NCI-H1694 treated with DMSO at 0.1 percent for 48 hours (cell line): Measurements from ENCODE around the gene CFAP298.
"Not testable (repeated sequence)": the region's sequence is repeated elsewhere in the genome, so short reads cannot be mapped to it uniquely, and the experiment has no call there.

Experiments used
- DNase-seq: peaks from one replicate; lab custom pipeline; 2025; lab: John Stamatoyannopoulos, UW

Gene CFAP298

GRCh38 chr21:32612075-32612998 is at the start of gene CFAP298:
Gene CFAP298 (minus strand): TSS chr21:32612377. CDS start chr21:32612243, 134 bp downstream.
- DNase-seq, result peak; percentile 93

DNA sequence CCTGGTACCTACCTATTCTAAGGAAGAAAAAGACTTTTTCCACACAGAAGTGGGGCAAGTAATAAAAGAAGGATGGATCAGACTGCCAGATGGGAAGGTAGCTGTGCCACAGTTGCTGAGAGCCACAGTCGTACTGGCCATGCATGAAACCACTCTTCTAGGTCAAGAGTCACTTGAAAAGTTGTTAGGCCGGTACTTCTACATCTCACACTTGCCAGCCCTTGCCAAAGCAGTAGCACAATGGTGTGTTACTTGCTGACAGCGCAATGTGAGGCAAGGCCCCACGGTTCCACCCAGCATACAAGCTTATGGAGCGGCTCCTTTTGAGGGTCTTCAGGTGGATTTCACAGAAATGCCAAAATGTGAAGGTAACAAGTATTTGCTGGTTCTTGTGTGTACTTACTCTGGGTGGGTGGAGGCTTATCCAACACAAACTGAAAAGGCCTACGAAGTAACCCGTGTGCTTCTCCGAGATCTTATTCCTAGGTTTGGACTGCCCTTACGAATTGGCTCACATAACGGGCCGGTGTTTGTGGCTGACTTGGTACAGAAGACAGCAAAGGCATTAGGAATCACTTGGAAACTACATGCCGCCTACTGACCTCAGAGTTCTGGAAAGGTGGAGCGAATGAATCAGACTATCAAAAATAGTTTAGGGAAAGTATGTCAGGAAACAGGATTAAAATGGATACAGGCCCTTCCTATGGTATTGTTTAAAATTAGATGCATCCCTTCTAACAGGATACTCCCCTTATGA is 49.0 kb upstream of the CFAP298 start:
- DNase-seq, result not testable (repeated sequence)

DNA sequence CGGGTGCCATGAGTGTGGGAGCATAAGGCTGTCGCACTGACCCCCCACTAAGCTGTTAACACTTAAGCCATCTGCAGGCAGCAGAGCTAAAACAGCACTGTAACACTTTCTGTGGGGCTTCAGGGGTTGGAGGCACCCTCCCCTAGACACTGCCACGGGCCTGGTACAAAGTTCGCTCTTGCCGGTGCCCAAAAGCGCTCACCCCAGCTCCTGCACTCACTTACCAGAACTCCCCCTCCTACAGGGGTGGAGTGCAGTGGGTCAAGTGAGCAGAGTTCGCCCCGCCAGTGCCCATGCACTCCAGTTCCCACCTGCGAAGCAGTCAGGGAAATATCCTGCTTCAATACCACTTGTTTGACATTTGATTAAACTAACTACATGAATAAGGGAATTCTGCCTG is 46.3 kb upstream of the CFAP298 start:
- no peak for DNase-seq

DNA sequence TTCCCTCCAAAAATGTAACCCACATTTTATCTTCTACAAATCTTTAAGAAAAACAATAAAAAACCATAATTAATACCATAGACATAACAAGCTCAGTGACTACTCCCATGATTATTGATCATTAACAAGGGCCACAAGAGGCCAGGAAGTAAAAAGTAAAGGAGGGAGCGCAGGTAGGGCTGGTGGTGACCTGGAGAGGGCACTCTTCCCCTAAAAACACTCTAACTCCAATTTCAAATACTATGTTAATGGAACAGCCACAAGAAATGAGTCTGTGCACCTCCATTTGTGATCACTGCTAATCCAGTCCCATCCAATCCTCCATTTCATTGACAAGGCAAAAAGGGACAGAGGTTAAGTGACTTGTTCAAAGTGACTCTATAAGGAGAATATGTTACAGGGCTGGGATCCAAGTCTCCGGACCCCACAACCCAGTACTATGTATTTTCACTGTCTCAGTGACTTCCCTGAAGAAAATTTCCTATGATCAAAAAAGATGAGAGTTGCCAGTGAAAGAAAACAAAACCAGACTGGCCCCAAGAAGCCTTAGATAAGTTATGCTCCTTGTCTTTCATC is 41.2 kb upstream of the CFAP298 start:
- peak; percentile 66 for DNase-seq

- no peak for DNase-seq
Measured at GRCh38 chr21:32648165-32648564, 36.0 kb upstream of the CFAP298 start.

- DNase-seq, result no peak
Measured at GRCh38 chr21:32645261-32646182, 33.3 kb upstream of the CFAP298 start.

- DNase-seq, result no peak
Measured at GRCh38 chr21:32641710-32642698, 29.8 kb upstream of the CFAP298 start.

- no peak for DNase-seq
Measured at GRCh38 chr21:32626621-32627196, 14.5 kb upstream of the CFAP298 start.

DNA sequence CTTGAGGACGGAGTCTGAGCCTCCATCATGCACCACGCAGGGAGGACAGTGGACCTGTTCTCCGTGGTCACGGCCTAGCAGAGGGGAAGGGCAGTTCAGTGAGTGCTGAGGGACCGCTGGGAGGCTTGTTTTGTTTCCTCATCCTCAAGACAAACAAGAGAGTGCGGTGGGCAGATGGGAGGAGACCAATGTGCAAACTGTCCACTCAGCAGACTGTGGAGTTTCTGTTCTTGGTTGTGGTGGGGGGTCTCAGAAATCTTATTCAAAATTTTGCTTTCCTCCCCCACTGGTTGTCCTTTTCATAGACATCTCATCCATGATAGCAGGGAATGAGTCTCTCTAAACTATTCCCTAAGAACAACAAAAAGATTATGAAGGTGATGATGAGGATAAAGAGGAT is 6.0 kb upstream of the CFAP298 start:
- DNase-seq, result not testable (repeated sequence)

DNA sequence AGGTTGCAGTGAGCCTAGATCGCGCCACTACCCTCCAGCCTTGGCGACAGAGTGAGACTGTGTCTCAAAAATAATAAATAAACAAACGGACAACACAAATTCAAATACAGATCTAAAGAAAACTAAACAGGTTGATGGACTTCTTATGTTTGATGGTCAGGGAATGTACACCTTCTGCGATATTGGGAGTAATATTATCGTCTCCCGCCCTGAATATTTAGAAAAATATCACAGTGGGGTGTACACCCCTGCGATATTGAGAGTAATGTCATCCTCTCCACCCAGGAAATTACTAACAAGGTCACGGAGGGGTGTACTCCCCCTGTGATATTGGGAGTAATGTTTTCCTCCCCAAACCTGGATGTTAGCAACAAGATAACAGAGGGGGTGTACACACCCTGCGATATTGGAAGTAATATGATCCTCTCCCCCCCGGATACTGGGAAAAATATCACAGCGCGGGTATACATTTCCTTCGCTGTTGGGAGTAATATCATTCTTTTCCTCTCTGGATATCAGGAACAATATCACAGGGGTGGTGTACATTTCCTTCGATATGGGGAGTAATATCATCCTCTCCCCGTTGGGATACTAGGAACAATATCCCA is 1.4 kb upstream of the CFAP298 start:
- DNase-seq, result no peak

GRCh38 chr21:32612999-32613337 is 791 bp upstream of the CFAP298 start:
- DNase-seq, result no peak

- no peak for DNase-seq
Measured at GRCh38 chr21:32611471-32611997, 643 bp downstream of the CFAP298 start.

GRCh38 chr21:32610940-32611339 is 1.2 kb downstream of the CFAP298 start:
- DNase-seq, result not testable (repeated sequence)

GRCh38 chr21:32608851-32609250 is 3.3 kb downstream of the CFAP298 start:
- no peak for DNase-seq

GRCh38 chr21:32605469-32605868 is 6.7 kb downstream of the CFAP298 start:
- DNase-seq, result no peak

GRCh38 chr21:32604464-32604863 is 7.7 kb downstream of the CFAP298 start:
- DNase-seq, result peak; percentile 68

DNA sequence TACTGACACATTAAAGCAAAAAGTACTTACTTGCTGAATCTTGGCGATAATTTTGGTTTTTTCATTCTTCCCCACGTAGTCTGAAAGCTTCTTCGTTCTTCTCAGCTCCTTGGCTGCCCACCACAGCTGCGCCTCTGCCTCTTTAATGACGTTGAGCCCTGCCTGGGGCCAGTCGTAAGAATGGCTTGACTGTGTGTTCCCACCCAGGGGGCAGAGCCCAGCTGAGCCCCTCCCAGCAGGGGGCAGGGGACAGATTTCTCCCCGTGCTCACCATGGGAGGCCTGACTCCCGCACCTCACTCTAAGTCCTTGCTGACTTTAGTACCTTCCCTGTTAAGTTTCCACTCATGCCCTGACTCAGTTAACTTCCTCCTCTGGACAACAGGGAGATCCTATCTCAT is 9.0 kb downstream of the CFAP298 start:
- DNase-seq, result no peak

- DNase-seq, result no peak
Measured at GRCh38 chr21:32602099-32602498, 10.1 kb downstream of the CFAP298 start.

DNA sequence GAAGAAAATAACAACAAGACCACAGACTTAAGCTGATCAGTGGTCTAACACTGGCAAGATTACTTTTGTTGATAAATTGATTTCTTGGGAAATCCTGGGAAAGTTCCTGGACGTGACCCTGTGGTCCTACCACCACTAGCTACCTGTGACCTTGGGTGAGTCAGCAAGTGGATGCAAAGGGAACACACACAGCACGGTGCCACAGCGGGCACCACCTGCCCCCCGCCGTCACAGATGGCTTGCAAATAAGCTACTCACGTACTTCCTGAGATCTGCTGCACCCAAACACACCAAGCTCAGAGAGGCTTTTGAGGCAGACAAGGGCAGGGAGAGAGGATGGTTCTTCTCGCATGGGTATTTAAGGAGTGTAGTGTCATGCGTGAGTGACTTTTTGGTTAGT is 12.7 kb downstream of the CFAP298 start:
- DNase-seq, result no peak
